ENCODE results near the gene LDLR. TPM values are rescaled to one million over a fixed set of nuclear protein-coding genes. Genes with fewer than 3 reads are reported as not detected.

Gene LDLR
- total RNA-seq: 10 to 100 TPM in 8 of 9 donors, 1 to 10 TPM in 1; 4.3 to 30.9 (median 19.0) TPM
- 10 to 100 TPM in 1 of 2 donors, 1 to 10 TPM in 1; 4.5 to 45.9 TPM for polyA plus RNA-seq
- long read RNA-seq, donor 1, partial matches to known transcripts: 1 of 1 reads
- long read RNA-seq, donor 1, other reads (novel, unspliced or antisense): 0 of 1 reads
- long read RNA-seq, donor 2, partial matches to known transcripts: 8 of 21 reads
- long read RNA-seq, donor 2, other reads (novel, unspliced or antisense): 11 of 21 reads
- long read RNA-seq, donor 3, partial matches to known transcripts: 3 of 13 reads
- long read RNA-seq, donor 3, other reads (novel, unspliced or antisense): 9 of 13 reads

DNA sequence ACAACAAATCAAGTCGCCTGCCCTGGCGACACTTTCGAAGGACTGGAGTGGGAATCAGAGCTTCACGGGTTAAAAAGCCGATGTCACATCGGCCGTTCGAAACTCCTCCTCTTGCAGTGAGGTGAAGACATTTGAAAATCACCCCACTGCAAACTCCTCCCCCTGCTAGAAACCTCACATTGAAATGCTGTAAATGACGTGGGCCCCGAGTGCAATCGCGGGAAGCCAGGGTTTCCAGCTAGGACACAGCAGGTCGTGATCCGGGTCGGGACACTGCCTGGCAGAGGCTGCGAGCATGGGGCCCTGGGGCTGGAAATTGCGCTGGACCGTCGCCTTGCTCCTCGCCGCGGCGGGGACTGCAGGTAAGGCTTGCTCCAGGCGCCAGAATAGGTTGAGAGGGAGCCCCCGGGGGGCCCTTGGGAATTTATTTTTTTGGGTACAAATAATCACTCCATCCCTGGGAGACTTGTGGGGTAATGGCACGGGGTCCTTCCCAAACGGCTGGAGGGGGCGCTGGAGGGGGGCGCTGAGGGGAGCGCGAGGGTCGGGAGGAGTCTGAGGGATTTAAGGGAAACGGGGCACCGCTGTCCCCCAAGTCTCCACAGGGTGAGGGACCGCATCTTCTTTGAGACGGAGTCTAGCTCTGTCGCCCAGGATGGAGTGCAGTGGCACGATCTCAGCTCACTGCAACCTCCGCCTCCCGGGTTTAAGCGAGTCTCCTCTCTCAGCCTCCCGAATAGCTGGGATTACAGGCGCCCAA is at the start of gene LDLR:
Gene LDLR (plus strand): TSS at position 210 of the 760 bp plus-strand sequence. CDS start 86 bp downstream, at position 296.
- Histone ChIP-seq H3K4me3 (peak within 1 kb of the TSS; percentile 57 to 82 (median 72)), H3K36me3 (peaks cover 0 to 8% (median 0%) of the 10 kb centered on the region in 9 donors), H3K27me3 (no peaks in the 10 kb centered on the region), H3K27ac (peak within 1 kb of the TSS; percentile 60 to 99 (median 96)), H3K4me1 (peaks cover 0 to 75% (median 43%) of the 10 kb centered on the region in 12 donors), H3K9me3 (no peaks in the 10 kb centered on the region)
- ATAC-seq (peak in 3 of 4 donors; percentile 53 to 66 (median 63)), DNase-seq (peak; percentile 80 to 90 (median 85))
- TF ChIP-seq POLR2A (IDR thresholded peaks at IDR 0.05): peak; percentile 29 to 82
- TF ChIP-seq, protein P1, sequence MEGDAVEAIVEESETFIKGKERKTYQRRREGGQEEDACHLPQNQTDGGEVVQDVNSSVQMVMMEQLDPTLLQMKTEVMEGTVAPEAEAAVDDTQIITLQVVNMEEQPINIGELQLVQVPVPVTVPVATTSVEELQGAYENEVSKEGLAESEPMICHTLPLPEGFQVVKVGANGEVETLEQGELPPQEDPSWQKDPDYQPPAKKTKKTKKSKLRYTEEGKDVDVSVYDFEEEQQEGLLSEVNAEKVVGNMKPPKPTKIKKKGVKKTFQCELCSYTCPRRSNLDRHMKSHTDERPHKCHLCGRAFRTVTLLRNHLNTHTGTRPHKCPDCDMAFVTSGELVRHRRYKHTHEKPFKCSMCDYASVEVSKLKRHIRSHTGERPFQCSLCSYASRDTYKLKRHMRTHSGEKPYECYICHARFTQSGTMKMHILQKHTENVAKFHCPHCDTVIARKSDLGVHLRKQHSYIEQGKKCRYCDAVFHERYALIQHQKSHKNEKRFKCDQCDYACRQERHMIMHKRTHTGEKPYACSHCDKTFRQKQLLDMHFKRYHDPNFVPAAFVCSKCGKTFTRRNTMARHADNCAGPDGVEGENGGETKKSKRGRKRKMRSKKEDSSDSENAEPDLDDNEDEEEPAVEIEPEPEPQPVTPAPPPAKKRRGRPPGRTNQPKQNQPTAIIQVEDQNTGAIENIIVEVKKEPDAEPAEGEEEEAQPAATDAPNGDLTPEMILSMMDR (IDR thresholded peaks at IDR 0.05): no peak
- 1 to 3% (median 2%) methylated on average over 35 to 43 of the region's 43 CpGs for whole genome bisulfite sequencing, 4 donors
- intact Hi-C loops (cut with DNase I): loop anchor here in 5 of 10 donors (5.0 to 10.0 kb wide), 2 partner anchors 52 to 55 kb away; no protein-coding TSS in a partner anchor

- DNase-seq (no peak), ATAC-seq (no peak)
- Histone ChIP-seq H3K27ac (no peak overlapping the region), H3K4me1 (peaks cover 0 to 2% (median under 1%) of the 10 kb centered on the region in 12 donors), H3K36me3 (peaks cover 0 to 92% (median 78%) of the 10 kb centered on the region in 9 donors), H3K9me3 (no peaks in the 10 kb centered on the region), H3K4me3 (no peak overlapping the region), H3K27me3 (no peaks in the 10 kb centered on the region)
- 92 to 97% (median 96%) methylated on average over 33 of the region's 33 CpGs for WGBS, 4 donors
- intact Hi-C loops (cut with DNase I): no loop called here
- no peak for TF ChIP-seq POLR2A (IDR thresholded peaks at IDR 0.05)
- TF ChIP-seq, protein P1 (IDR thresholded peaks at IDR 0.05): no peak
Measured at GRCh38 chr19:11041194-11041593, 48.1 kb upstream of the LDLR start.

GRCh38 chr19:11041966-11042627 is 47.2 kb upstream of the LDLR start:
- no peak for DNase-seq
- Histone ChIP-seq H3K9me3 (no peaks in the 10 kb centered on the region), H3K36me3 (peaks cover 0 to 88% (median 68%) of the 10 kb centered on the region in 9 donors), H3K27me3 (no peaks in the 10 kb centered on the region), H3K4me1 (no peaks in the 10 kb centered on the region), H3K27ac (no peak overlapping the region), H3K4me3 (no peak overlapping the region)
- TF ChIP-seq, protein P1 (IDR thresholded peaks at IDR 0.05): no peak
- TF ChIP-seq POLR2A (IDR thresholded peaks at IDR 0.05): no peak
- ATAC-seq: no peak
- WGBS, 4 donors: 93 to 96% (median 94%) methylated on average over 13 of the region's 13 CpGs
- intact Hi-C loops (cut with DNase I): no loop called here

Measured in heart left ventricle (tissue), 16 donors.